Activated naive CD8-positive, alpha-beta T cell treated with anti-CD3 and anti-CD28 coated beads, Interleukin-2, amount 50 U/mL, for 24 hours (primary cell): Measurements from ENCODE around the gene PRRT1B.
A peak's percentile ranks its signal among the peaks of the same experiment; 100 is the strongest.

Source experiments
- ATAC-seq: fragments of 150-1000 bp; cut with Tn5 transposase; one replicate; pipeline ENCODE4 v1.10.0; 2021
- DNase-seq: peaks from one replicate; pipeline ENCODE4 v3.0.0; 2021
- H3K27ac Mint-ChIP-seq: one replicate; pipeline ENCODE4 v1.8.0; 2021; ENCODE audit warnings: mild to moderate bottlenecking, mixed read lengths
- H3K27me3 Mint-ChIP-seq: one replicate; pipeline ENCODE4 v1.8.0; 2021; ENCODE audit warnings: mixed read lengths
- H3K36me3 Mint-ChIP-seq: one replicate; pipeline ENCODE4 v1.8.0; 2021; ENCODE audit warnings: low read depth, mixed read lengths
- H3K4me1 Mint-ChIP-seq: one replicate; pipeline ENCODE4 v1.8.0; 2021; ENCODE audit warnings: mixed read lengths
- H3K4me3 Mint-ChIP-seq: one replicate; pipeline ENCODE4 v1.8.0; 2021; ENCODE audit warnings: mild to moderate bottlenecking, moderate library complexity, mixed read lengths
- H3K9me3 Mint-ChIP-seq: one replicate; pipeline ENCODE4 v1.8.0; 2021; ENCODE audit warnings: mixed read lengths

Gene PRRT1B

DNA sequence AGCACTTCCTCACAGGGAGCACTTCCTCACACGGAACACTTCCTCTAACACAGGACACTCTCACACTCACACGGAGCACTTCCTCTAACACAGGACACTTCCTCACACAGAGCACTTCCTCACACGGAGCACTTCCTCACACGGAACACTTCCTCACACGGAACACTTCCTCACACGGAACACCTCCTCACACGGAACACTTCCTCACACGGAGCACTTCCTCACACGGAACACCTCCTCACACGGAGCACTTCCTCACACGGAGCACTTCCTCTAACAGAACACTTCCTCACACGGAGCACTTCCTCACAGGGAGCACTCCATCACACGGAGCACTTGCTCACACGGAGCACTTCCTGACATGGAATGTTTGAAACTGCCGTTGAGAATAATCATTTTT lies 29.2 kb upstream of the PRRT1B start:
- Mint-ChIP-seq H3K4me1 (no peaks in the 10 kb centered on the region), H3K4me3 (no peak overlapping the region), H3K9me3 (no peaks in the 10 kb centered on the region), H3K27me3 (no peaks in the 10 kb centered on the region), H3K27ac (no peak overlapping the region), H3K36me3 (peaks cover 17% of the 10 kb centered on the region)
- ATAC-seq: no peak
- no peak for DNase-seq

DNA sequence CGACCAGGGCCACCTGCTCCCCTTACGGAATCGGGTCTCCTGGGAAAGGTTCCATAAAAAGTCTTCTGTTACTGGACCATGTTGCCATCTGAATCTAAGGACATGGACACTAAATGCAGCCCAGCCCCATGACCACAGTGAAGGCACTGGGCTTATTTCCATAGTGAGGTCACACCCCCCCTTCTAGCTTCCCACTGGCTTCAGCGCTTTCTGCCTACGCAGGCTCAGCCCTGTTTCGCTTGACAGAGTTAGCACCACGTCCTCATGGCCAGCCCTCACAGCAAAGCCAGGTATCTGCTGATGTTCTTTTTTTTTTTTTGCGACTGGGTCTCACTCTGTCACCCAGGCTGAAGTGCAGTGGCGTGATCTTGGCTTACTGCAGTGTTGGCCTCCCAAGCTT lies 28.4 kb upstream of the PRRT1B start:
- no peak overlapping the region for H3K27ac Mint-ChIP-seq
- H3K4me1 Mint-ChIP-seq: no peaks in the 10 kb centered on the region
- no peaks in the 10 kb centered on the region for H3K27me3 Mint-ChIP-seq
- H3K36me3 Mint-ChIP-seq: peaks cover 14% of the 10 kb centered on the region
- no peak for ATAC-seq
- H3K4me3 Mint-ChIP-seq: no peak overlapping the region
- no peaks in the 10 kb centered on the region for H3K9me3 Mint-ChIP-seq
- DNase-seq: no peak

DNA sequence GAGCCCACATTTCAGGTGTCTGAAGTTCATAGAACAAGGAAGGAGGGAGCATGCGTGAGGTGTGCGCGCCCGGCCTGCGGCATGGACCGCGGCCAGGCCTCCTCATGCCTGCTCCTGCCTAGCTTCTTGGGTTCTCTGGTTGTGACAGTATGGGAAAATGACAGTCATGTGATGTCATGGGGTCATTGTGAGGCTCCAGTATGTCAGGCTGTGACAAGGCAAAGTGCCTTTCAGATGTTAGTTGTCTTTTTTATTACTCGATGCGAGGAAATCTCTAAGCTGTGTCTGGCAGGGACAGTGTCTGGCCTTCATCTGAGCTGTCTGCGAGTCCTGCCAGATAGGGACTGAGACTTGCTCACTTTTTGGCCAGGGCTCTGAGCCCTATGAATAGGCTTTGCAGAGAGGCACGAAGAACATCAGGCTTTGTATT lies 27.5 kb upstream of the PRRT1B start:
- Mint-ChIP-seq H3K9me3 (no peaks in the 10 kb centered on the region), H3K27ac (no peak overlapping the region), H3K4me3 (no peak overlapping the region), H3K36me3 (peaks cover 12% of the 10 kb centered on the region), H3K4me1 (no peaks in the 10 kb centered on the region), H3K27me3 (no peaks in the 10 kb centered on the region)
- DNase-seq (no peak), ATAC-seq (no peak)

DNA sequence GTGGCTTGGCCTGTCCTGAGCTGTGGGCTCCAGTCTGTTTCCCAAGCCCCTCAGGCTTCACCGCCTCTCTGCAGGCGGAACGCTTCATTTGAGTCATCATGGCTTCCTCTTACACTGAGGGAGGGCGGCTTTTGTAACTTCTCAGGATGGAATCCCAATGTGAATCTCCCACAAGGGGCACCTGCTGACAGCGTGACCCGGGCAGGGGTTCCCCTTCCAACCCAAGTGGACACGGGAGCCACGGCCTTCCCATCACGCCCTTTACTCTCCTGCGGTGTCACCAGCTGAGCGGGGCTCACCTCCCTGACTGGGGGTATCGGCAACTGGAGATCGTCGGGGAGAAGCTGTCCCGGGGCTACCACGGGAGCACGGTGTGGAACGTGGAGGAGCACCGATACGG lies 26.8 kb upstream of the PRRT1B start:
- no peak overlapping the region for H3K4me3 Mint-ChIP-seq
- H3K36me3 Mint-ChIP-seq: peaks cover 12% of the 10 kb centered on the region
- no peak for DNase-seq
- no peak for ATAC-seq
- no peak overlapping the region for H3K27ac Mint-ChIP-seq
- no peaks in the 10 kb centered on the region for H3K9me3 Mint-ChIP-seq
- H3K4me1 Mint-ChIP-seq: no peaks in the 10 kb centered on the region
- H3K27me3 Mint-ChIP-seq: no peaks in the 10 kb centered on the region

DNA sequence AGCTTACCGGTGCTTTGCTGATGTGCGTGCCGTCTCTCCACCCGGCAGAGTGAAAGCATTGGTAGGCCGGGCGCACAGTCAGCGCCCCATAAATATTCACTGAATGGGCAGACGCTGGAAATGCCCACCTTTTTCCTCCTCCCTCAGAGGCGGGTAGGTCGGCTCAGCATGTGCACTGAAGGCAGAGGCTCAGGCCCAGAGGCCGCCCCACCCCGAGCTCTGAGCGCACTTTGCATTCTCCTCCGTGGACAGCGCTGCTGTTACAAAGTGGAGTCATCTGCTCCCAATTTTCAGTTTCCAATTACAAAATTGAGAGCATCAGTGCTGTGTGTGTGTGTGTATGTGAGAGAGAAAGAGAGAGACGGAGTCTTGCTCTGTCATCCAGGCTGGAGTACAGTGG lies 24.8 kb upstream of the PRRT1B start:
- Mint-ChIP-seq H3K4me1 (no peaks in the 10 kb centered on the region), H3K36me3 (peaks cover 19% of the 10 kb centered on the region), H3K4me3 (no peak overlapping the region), H3K27ac (no peak overlapping the region), H3K27me3 (no peaks in the 10 kb centered on the region), H3K9me3 (no peaks in the 10 kb centered on the region)
- ATAC-seq (no peak), DNase-seq (no peak)

DNA sequence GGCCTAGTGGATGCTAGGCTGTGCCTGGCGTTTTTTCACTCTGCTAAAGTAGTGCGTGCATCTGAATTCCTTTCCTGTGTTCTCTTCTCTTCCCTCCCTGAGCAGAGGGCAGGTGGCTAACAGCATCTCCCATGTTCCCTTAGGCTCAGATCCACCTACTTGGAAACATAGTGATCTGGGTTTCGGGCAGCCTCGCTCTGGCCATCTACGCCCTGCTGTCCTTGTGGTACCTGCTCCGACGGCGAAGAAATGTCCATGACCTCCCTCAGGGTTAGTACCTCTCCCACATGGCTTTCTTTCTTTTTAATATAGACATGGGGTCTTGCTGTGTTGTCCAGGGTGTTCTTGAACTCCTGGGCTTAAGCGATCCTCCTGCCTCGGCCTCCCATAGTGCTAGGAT lies 24.1 kb upstream of the PRRT1B start:
- peaks cover 19% of the 10 kb centered on the region for H3K36me3 Mint-ChIP-seq
- ATAC-seq (no peak), DNase-seq (no peak)
- no peak overlapping the region for H3K27ac Mint-ChIP-seq
- no peaks in the 10 kb centered on the region for H3K9me3 Mint-ChIP-seq
- no peaks in the 10 kb centered on the region for H3K4me1 Mint-ChIP-seq
- H3K4me3 Mint-ChIP-seq: no peak overlapping the region
- H3K27me3 Mint-ChIP-seq: no peaks in the 10 kb centered on the region

DNA sequence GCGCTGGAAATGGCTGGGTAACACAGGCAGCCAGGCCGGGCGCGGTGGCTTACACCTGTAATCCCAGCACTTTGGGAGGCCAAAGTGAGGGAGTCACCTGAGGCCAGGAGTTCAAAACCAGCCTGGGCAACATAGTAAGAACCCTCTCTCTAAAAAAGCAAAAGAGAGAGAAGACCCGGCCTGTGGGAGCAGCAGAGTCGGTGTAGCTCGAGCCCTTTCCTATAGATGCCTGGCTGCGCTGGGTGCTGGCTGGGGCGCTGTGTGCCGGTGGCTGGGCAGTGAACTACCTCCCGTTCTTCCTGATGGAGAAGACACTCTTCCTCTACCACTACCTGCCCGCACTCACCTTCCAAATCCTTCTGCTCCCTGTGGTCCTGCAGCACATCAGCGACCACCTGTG lies 23.5 kb upstream of the PRRT1B start:
- H3K36me3 Mint-ChIP-seq: peaks cover 18% of the 10 kb centered on the region
- H3K27me3 Mint-ChIP-seq: no peaks in the 10 kb centered on the region
- no peaks in the 10 kb centered on the region for H3K4me1 Mint-ChIP-seq
- no peaks in the 10 kb centered on the region for H3K9me3 Mint-ChIP-seq
- H3K27ac Mint-ChIP-seq: no peak overlapping the region
- no peak for ATAC-seq
- DNase-seq: no peak
- no peak overlapping the region for H3K4me3 Mint-ChIP-seq

DNA sequence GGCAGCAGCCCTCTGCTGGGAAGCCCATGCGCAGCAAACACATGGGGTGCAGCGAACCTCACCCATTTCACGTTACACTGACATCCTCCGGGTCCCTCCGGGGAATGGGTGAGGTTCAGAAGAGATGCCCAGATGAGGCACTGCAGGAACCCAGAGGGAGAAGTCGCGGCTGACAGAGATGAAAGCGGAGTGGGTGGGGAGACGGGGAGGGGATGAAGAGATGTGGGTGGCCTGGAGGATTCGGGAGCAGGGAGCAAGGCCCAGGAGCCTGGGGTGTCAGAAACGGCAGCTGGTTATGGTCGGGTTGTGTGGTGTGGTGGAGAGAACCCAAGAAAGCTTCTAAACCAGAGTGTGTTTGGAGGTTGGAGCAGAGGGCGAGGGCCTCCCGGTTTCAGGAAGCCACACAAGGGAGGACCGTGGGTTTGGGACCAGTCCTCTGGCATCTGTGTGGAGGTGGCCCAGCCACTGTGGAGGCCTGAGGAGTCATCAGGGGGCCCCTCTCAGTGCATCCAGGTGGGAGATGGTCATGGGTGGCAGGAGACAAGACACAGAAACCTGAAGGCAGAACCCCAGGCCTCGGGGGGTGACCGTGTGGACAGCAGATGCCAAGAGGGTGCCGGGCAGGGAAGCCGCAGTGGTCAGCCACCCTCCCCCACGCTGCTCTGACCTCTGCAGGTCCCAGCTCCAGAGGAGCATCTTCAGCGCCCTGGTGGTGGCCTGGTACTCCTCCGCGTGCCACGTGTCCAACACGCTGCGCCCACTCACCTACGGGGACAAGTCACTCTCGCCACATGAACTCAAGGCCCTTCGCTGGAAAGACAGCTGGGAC lies 22.9 kb upstream of the PRRT1B start:
- no peak for ATAC-seq
- Mint-ChIP-seq H3K4me3 (no peak overlapping the region), H3K27ac (no peak overlapping the region), H3K27me3 (no peaks in the 10 kb centered on the region), H3K4me1 (no peaks in the 10 kb centered on the region), H3K9me3 (no peaks in the 10 kb centered on the region), H3K36me3 (peaks cover 16% of the 10 kb centered on the region)
- no peak for DNase-seq

DNA sequence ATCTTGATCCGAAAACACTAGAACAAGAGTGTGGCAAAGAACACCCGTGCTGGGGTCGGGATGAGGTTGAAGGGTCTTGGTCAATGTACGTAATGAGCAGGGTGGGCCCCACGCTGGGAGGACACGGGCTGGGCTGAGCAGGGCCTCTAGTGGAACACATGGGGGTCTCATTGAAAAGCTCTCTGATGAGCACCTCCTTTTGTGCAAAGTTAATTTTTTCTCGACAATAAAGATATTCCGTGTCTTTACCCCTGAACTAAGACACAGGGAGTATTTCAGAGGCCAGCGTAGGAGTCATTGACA lies 22.3 kb upstream of the PRRT1B start:
- Mint-ChIP-seq H3K36me3 (peaks cover 14% of the 10 kb centered on the region), H3K4me3 (no peak overlapping the region), H3K9me3 (no peaks in the 10 kb centered on the region), H3K27me3 (no peaks in the 10 kb centered on the region), H3K4me1 (no peaks in the 10 kb centered on the region), H3K27ac (no peak overlapping the region)
- DNase-seq: no peak
- no peak for ATAC-seq

DNA sequence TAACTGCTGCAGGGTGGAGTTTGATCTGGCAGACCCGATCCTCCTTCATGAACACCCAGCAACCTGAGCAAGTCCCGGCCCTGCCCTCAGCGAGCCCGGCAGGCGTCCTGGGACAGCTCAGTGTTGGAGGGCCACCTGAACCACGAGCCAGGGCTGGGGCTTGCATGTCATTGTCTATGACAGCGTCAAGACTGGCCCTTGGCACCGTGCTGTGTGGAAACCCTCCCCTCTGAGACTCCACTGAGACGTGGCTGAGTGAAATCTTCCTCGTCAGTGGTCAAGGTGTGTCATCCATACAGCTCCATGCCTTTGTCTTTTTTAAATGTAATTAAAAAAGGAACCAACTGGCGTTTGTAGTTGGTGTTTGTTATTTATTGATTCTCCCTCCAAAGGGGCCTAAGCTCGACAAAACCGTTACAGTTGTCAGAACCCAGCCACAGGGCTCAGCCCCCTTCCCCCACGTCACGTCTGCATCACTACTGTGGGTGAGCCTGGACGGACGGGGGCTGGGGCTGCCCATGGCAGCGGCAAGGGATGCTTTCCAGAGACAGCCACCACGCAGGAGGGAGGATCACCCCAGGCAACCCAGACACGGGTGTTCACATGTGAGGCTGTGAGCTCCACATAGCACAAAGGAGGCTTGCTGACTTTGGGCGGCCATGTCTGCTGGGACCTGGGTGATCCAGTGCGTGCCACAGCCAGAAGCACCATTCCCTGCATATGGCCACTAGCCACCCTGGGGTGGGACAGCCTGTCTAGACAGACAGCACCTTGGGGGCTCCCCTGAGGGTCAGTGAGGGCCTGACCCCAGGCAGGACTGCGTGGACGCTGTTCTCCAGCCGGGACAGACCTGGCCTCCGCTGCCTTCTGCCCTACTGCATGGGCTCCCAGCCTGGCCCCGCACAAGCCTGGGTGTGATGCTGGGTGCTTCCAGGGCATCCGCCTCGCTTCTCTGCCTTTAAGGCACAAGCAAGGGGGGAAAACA lies 21.6 kb upstream of the PRRT1B start:
- no peak for DNase-seq
- ATAC-seq: peak; percentile 11
- Mint-ChIP-seq H3K36me3 (peaks cover 16% of the 10 kb centered on the region), H3K27ac (no peak overlapping the region), H3K9me3 (no peaks in the 10 kb centered on the region), H3K4me3 (no peak overlapping the region), H3K27me3 (no peaks in the 10 kb centered on the region), H3K4me1 (no peaks in the 10 kb centered on the region)

DNA sequence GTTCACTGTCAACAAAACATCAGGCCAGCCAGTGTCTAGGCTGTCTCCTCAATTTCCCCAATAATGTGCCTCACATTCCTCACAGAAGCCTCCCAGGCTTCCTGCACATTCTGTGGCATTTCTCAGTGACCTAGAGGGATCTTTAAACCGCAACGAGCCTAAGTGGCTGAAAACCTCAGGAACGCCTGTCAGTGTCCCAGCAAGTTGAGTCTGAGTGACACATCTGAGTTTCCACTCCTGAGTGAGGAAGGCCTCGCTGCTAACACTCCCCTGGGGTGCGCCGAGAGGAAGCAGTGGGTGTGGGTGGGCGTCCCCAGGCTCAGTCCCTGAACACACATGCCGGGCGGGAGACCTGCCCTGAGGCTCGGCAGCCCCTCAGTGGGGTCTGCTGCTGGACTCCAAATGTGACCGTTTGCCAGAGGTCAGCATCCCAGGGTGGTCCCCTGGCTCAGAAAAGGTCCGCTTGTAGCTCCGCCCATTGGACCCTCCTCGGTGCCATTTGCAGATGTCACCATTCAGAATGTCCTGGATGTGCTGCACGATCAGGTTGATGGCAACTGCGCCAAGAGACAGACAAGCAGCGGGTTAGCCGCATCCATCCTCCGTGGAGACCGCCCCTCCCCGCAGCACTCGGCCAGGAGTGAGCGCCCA lies 20.5 kb upstream of the PRRT1B start:
- Mint-ChIP-seq H3K36me3 (peaks cover 8% of the 10 kb centered on the region), H3K4me3 (no peak overlapping the region), H3K4me1 (peaks cover 2% of the 10 kb centered on the region), H3K9me3 (no peaks in the 10 kb centered on the region), H3K27ac (peak overlapping the region; percentile 22), H3K27me3 (no peaks in the 10 kb centered on the region)
- no peak for ATAC-seq
- no peak for DNase-seq

DNA sequence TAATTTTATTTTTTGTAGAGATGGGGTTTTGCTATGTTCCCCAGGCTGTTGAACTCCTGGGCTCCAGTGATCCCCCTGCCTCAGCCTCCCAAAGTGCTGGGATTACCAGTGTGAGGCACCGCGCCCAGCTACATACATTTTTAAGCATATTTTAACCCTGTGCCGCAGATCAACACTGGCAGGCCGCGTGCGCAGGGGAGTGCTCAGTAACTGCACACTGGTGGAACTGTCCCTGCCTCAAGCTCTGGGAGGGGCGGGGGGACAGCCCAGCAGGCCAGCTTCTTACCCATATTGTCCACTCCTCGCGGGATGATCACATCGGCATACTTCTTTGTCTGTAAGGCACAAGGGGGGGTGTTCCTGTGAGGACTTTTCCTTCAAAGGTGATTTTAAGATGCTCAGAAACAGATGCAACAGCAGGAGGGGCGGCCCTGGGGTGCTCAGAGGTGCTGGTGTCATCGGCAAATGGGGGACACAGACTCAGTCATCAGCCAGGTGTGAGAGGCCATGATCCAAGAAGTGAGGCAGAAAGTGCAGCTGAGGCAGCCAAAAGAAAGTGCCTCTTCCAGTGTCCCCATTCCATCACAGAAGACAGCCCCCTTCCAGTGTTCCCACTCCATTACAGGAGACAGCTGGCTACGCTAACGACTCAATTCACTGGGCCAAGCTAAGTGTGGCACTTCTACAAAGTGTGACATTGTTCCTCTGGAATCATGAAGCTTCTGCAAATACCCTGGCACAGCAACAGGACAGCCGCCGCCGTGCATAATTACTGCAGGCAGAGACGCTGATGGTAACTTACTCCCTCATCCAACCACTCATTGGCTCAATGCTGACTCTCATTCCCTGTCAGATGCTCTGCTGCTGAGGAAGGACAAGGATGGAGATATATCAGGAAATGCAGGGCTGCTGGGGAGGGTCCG lies 19.4 kb upstream of the PRRT1B start:
- no peak for ATAC-seq

DNA sequence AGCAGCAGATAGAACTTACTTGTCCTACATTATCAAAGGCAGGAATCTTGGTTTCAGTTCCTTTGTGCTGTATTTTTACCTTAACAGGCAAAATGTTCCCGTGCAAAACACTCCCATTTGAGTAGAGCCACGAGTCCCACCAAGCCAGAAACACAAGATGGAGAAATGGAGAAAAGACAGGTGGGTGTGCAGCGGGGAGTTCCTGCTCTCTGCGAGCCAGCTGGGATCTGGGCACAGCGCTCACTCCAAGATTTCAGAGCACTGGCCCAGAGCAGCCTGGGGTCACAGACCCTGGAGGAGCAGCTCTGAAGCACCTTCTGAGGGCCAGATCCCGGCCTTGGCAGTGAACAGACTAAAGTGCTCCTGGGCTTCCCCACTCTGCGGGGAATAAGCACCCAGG lies 17.1 kb upstream of the PRRT1B start:
- DNase-seq (no peak), ATAC-seq (no peak)
- Mint-ChIP-seq H3K27me3 (no peaks in the 10 kb centered on the region), H3K4me1 (peaks cover 7% of the 10 kb centered on the region), H3K4me3 (no peak overlapping the region), H3K36me3 (peaks cover 10% of the 10 kb centered on the region), H3K27ac (no peak overlapping the region), H3K9me3 (no peaks in the 10 kb centered on the region)

More for the DNA sequence above, 19.4 kb upstream of the PRRT1B start:
- H3K9me3 Mint-ChIP-seq: no peaks in the 10 kb centered on the region
- no peaks in the 10 kb centered on the region for H3K27me3 Mint-ChIP-seq
- no peak overlapping the region for H3K4me3 Mint-ChIP-seq
- H3K27ac Mint-ChIP-seq: no peak overlapping the region
- peaks cover 7% of the 10 kb centered on the region for H3K4me1 Mint-ChIP-seq
- peaks cover 10% of the 10 kb centered on the region for H3K36me3 Mint-ChIP-seq
- no peak for DNase-seq
